HG02678 (cell line): Measurements from ENCODE around the gene HOXA6.

Experiments
- ATAC-seq: cut with Tn5 transposase; IDR thresholded peaks from one replicate; pipeline ENCODE4 v1.9.1; 2021; ENCODE audit warnings: mild to moderate bottlenecking, moderate library complexity; ENCODE audit not compliant: unreplicated experiment

The HOXA6 gene

GRCh38 chr7:27185013-27185853, 37.7 kb upstream of the HOXA6 start, which contains the start of gene HOXA11:
TSS of gene HOXA11 (minus strand) at chr7:27185232. CDS start at chr7:27185144, 88 bp downstream.
- ATAC-seq, result no peak

GRCh38 chr7:27184337-27185012, 36.9 kb upstream of the HOXA6 start:
- ATAC-seq, result no peak

GRCh38 chr7:27183682-27184336, 36.2 kb upstream of the HOXA6 start:
- no peak for ATAC-seq

GRCh38 chr7:27182861-27183681, 35.5 kb upstream of the HOXA6 start:
- no peak for ATAC-seq

GRCh38 chr7:27182285-27182841, 34.8 kb upstream of the HOXA6 start:
- ATAC-seq, result no peak

- ATAC-seq, result no peak
These were observed 34.3 kb upstream of the HOXA6 start for GRCh38 chr7:27181795-27182275.

- no peak for ATAC-seq
These were observed 33.2 kb upstream of the HOXA6 start for GRCh38 chr7:27180431-27181420.

GRCh38 chr7:27179503-27180430, 32.2 kb upstream of the HOXA6 start:
- no peak for ATAC-seq

GRCh38 chr7:27179030-27179429, 31.5 kb upstream of the HOXA6 start:
- no peak for ATAC-seq

GRCh38 chr7:27178366-27178765, 30.8 kb upstream of the HOXA6 start:
- no peak for ATAC-seq

- no peak for ATAC-seq
These were observed 30.3 kb upstream of the HOXA6 start for GRCh38 chr7:27177795-27178320.

GRCh38 chr7:27176962-27177794, 29.6 kb upstream of the HOXA6 start:
- ATAC-seq, result no peak

GRCh38 chr7:27176524-27176845, 28.9 kb upstream of the HOXA6 start:
- no peak for ATAC-seq

- no peak for ATAC-seq
These were observed 28.3 kb upstream of the HOXA6 start for GRCh38 chr7:27175626-27176523.

- ATAC-seq, result no peak
These were observed 27.5 kb upstream of the HOXA6 start for GRCh38 chr7:27174874-27175625.
